ENCODE results near the gene HDAC4. TPM values are rescaled to one million over a fixed set of nuclear protein-coding genes. Genes with fewer than 3 reads are reported as not detected.

The HDAC4 gene
- total and polyA plus RNA-seq, 2 experiments from 2014 or later, result 9.3 to 10.8 TPM

- Histone ChIP-seq H3K27ac (no peak overlapping the region), H3K4me2 (no peak overlapping the region), H3K27me3 (no peaks in the 10 kb centered on the region), H3K36me3 (replicated peaks; ENCODE audit: insufficient read depth, low read depth) (peaks cover 4% of the 10 kb centered on the region), H4K20me1 (ENCODE audit: insufficient read depth, poor library complexity, severe bottlenecking) (no peaks in the 10 kb centered on the region), H3K79me2 (no peaks in the 10 kb centered on the region), H3K4me1 (ENCODE audit: insufficient read depth) (no peaks in the 10 kb centered on the region), H3K9me3 (ENCODE audit: low read depth) (no peaks in the 10 kb centered on the region), H2AFZ (no peak overlapping the region), H3K9me2 (replicated peaks; ENCODE audit: insufficient read depth) (no peaks in the 10 kb centered on the region), H3K4me3 (no peak overlapping the region)
- DNase-seq (ENCODE audit: low spot score), result no peak
- TF ChIP-seq CTCF (IDR thresholded peaks at IDR 0.05; ENCODE audit: poor library complexity), result no peak
- TF ChIP-seq EZH2 (IDR thresholded peaks at IDR 0.05; ENCODE audit: borderline replicate concordance), result no peak
- no peak for TF ChIP-seq EZH2phosphoT487 (IDR thresholded peaks at IDR 0.05; ENCODE audit: low read depth, severe bottlenecking, unreplicated experiment)
- WGBS (ENCODE audit: low lambda C conversion rate, missing lambda C conversion rate), result 96% methylated on average over 22 of the region's 22 CpGs
These were observed 210.5 kb downstream of the HDAC4 start for GRCh38 chr2:239190361-239190760.

- H2AFZ ChIP-seq, result no peak overlapping the region
- no peak overlapping the region for H3K4me2 ChIP-seq
- H3K4me1 ChIP-seq (ENCODE audit: insufficient read depth), result no peaks in the 10 kb centered on the region
- H3K27me3 ChIP-seq, result no peaks in the 10 kb centered on the region
- H3K79me2 ChIP-seq, result no peaks in the 10 kb centered on the region
- WGBS (ENCODE audit: low lambda C conversion rate, missing lambda C conversion rate), result 98% methylated on average over 23 of the region's 23 CpGs
- no peaks in the 10 kb centered on the region for H3K9me3 ChIP-seq (ENCODE audit: low read depth)
- no peak overlapping the region for H3K4me3 ChIP-seq
- no peaks in the 10 kb centered on the region for H3K9me2 ChIP-seq (replicated peaks; ENCODE audit: insufficient read depth)
- TF ChIP-seq EZH2phosphoT487 (IDR thresholded peaks at IDR 0.05; ENCODE audit: low read depth, severe bottlenecking, unreplicated experiment) (no peak), CTCF (IDR thresholded peaks at IDR 0.05; ENCODE audit: poor library complexity) (no peak), EZH2 (IDR thresholded peaks at IDR 0.05; ENCODE audit: borderline replicate concordance) (no peak)
- DNase-seq (ENCODE audit: low spot score), result no peak
- no peak overlapping the region for H3K27ac ChIP-seq
- H3K36me3 ChIP-seq (replicated peaks; ENCODE audit: insufficient read depth, low read depth), result peaks cover 4% of the 10 kb centered on the region
- H4K20me1 ChIP-seq (ENCODE audit: insufficient read depth, poor library complexity, severe bottlenecking), result no peaks in the 10 kb centered on the region
These were observed 211.1 kb downstream of the HDAC4 start for GRCh38 chr2:239189711-239190131.

- no peaks in the 10 kb centered on the region for H3K9me2 ChIP-seq (replicated peaks; ENCODE audit: insufficient read depth)
- no peak overlapping the region for H3K27ac ChIP-seq
- DNase-seq (ENCODE audit: low spot score), result no peak
- no peaks in the 10 kb centered on the region for H3K79me2 ChIP-seq
- H3K4me3 ChIP-seq, result no peak overlapping the region
- H3K4me1 ChIP-seq (ENCODE audit: insufficient read depth), result no peaks in the 10 kb centered on the region
- no peak overlapping the region for H2AFZ ChIP-seq
- no peak for TF ChIP-seq EZH2 (IDR thresholded peaks at IDR 0.05; ENCODE audit: borderline replicate concordance)
- TF ChIP-seq CTCF (IDR thresholded peaks at IDR 0.05; ENCODE audit: poor library complexity), result no peak
- TF ChIP-seq EZH2phosphoT487 (IDR thresholded peaks at IDR 0.05; ENCODE audit: low read depth, severe bottlenecking, unreplicated experiment), result no peak
- H3K36me3 ChIP-seq (replicated peaks; ENCODE audit: insufficient read depth, low read depth), result peaks cover 4% of the 10 kb centered on the region
- 96% methylated on average over 12 of the region's 12 CpGs for WGBS (ENCODE audit: low lambda C conversion rate, missing lambda C conversion rate)
- H3K27me3 ChIP-seq, result no peaks in the 10 kb centered on the region
- H4K20me1 ChIP-seq (ENCODE audit: insufficient read depth, poor library complexity, severe bottlenecking), result no peaks in the 10 kb centered on the region
- no peak overlapping the region for H3K4me2 ChIP-seq
- H3K9me3 ChIP-seq (ENCODE audit: low read depth), result no peaks in the 10 kb centered on the region
These were observed 212.3 kb downstream of the HDAC4 start for GRCh38 chr2:239188536-239188935.
